ENCODE measurements around the gene GRHL3. TPM values are rescaled to one million over a fixed set of nuclear protein-coding genes. Genes with fewer than 3 reads are reported as not detected.

GRHL3 gene
- total RNA-seq, 1 donor from 2014 or later, result not detected

Other genes starting within 250 kb of the GRHL3 start
- gene MYOM3, start 207.2 kb upstream of the GRHL3 start, total RNA-seq, result 0.62 TPM
- not detected for gene IL22RA1, start 176.2 kb upstream of the GRHL3 start, total RNA-seq
- 0.49 TPM for gene IFNLR1, start 132.1 kb upstream of the GRHL3 start, total RNA-seq
- gene STPG1, start 94.4 kb downstream of the GRHL3 start, total RNA-seq, result 6.2 TPM
- gene NIPAL3, start 96.4 kb downstream of the GRHL3 start, total RNA-seq, result 23.7 TPM
- gene RCAN3, start 183.5 kb downstream of the GRHL3 start, total RNA-seq, result 14.0 TPM
- 226 TPM for gene NCMAP, start 236.7 kb downstream of the GRHL3 start, total RNA-seq